Measurements from ENCODE around the gene LCMT1.

LCMT1 gene

GRCh38 chr16:25184771-25185170, 73.2 kb downstream of the LCMT1 start:
- no peak for TF ChIP-seq CTCF (IDR thresholded peaks at IDR 0.05; ENCODE audit: low read depth, low read length)
- in situ Hi-C loops (cut with HindIII; ENCODE audit: low sequenced_read_pairs), result no loop called here
- no peak overlapping the region for H3K4me3 ChIP-seq (ENCODE audit: low read depth, low read length)
- no peak for DNase-seq (ENCODE audit: low read depth, low spot score)

- no peak for TF ChIP-seq CTCF (IDR thresholded peaks at IDR 0.05; ENCODE audit: low read depth, low read length)
- no peak overlapping the region for H3K4me3 ChIP-seq (ENCODE audit: low read depth, low read length)
- in situ Hi-C loops (cut with HindIII; ENCODE audit: low sequenced_read_pairs), result no loop called here
- DNase-seq (ENCODE audit: low read depth, low spot score), result no peak
These were observed 75.9 kb downstream of the LCMT1 start for GRCh38 chr16:25187491-25187795.

- in situ Hi-C loops (cut with HindIII; ENCODE audit: low sequenced_read_pairs), result no loop called here
- TF ChIP-seq CTCF (IDR thresholded peaks at IDR 0.05; ENCODE audit: low read depth, low read length), result no peak
- H3K4me3 ChIP-seq (ENCODE audit: low read depth, low read length), result no peak overlapping the region
- no peak for DNase-seq (ENCODE audit: low read depth, low spot score)
These were observed 77.8 kb downstream of the LCMT1 start for GRCh38 chr16:25189305-25189704.

- in situ Hi-C loops (cut with HindIII; ENCODE audit: low sequenced_read_pairs), result no loop called here
These were observed 80.6 kb downstream of the LCMT1 start for GRCh38 chr16:25192096-25192495.

GRCh38 chr16:25194273-25194878, 82.8 kb downstream of the LCMT1 start:
- no peak for DNase-seq (ENCODE audit: low read depth, low spot score)
- no peak overlapping the region for H3K4me3 ChIP-seq (ENCODE audit: low read depth, low read length)
- in situ Hi-C loops (cut with HindIII; ENCODE audit: low sequenced_read_pairs), result no loop called here
- no peak for TF ChIP-seq CTCF (IDR thresholded peaks at IDR 0.05; ENCODE audit: low read depth, low read length)

More at GRCh38 chr16:25192096-25192495, 80.6 kb downstream of the LCMT1 start:
- no peak overlapping the region for H3K4me3 ChIP-seq (ENCODE audit: low read depth, low read length)
- DNase-seq (ENCODE audit: low read depth, low spot score), result no peak
- TF ChIP-seq CTCF (IDR thresholded peaks at IDR 0.05; ENCODE audit: low read depth, low read length), result no peak

- H3K4me3 ChIP-seq (ENCODE audit: low read depth, low read length), result no peak overlapping the region
- no peak for DNase-seq (ENCODE audit: low read depth, low spot score)
- in situ Hi-C loops (cut with HindIII; ENCODE audit: low sequenced_read_pairs), result no loop called here
- TF ChIP-seq CTCF (IDR thresholded peaks at IDR 0.05; ENCODE audit: low read depth, low read length), result no peak
These were observed 86.5 kb downstream of the LCMT1 start for GRCh38 chr16:25198021-25198420.

GRCh38 chr16:25199457-25199856, 87.9 kb downstream of the LCMT1 start:
- no peak for DNase-seq (ENCODE audit: low read depth, low spot score)
- in situ Hi-C loops (cut with HindIII; ENCODE audit: low sequenced_read_pairs), result no loop called here
- no peak for TF ChIP-seq CTCF (IDR thresholded peaks at IDR 0.05; ENCODE audit: low read depth, low read length)
- no peak overlapping the region for H3K4me3 ChIP-seq (ENCODE audit: low read depth, low read length)

Data from astrocyte of the spinal cord (primary cell).